Coronary artery (tissue), 2 donors: ENCODE results near the gene VILL.

ENCODE experiments used
- DNase-seq: peaks from one replicate; pipeline ENCODE4 v3.0.0-alpha.2; 2017; ENCODE audit warnings: low spot score
- H3K27ac ChIP-seq, 2 donors: fragments of 200-600 bp; sonication (generic); one replicate each; pipeline ENCODE4 v1.5.1; 2016 to 2019
- H3K4me3 ChIP-seq: fragments of 200-600 bp; sonication (generic); 2 replicates; pipeline ENCODE4 v1.5.1; 2016; ENCODE audit warnings: mild to moderate bottlenecking, moderate library complexity
- TF ChIP-seq, protein P1 (sequence below): fragments of 200-600 bp; sonication (generic); IDR thresholded peaks from one replicate; pipeline ENCODE4 v1.5.1; 2019; ENCODE audit warnings: antibody characterized with exemption

Gene VILL

DNA sequence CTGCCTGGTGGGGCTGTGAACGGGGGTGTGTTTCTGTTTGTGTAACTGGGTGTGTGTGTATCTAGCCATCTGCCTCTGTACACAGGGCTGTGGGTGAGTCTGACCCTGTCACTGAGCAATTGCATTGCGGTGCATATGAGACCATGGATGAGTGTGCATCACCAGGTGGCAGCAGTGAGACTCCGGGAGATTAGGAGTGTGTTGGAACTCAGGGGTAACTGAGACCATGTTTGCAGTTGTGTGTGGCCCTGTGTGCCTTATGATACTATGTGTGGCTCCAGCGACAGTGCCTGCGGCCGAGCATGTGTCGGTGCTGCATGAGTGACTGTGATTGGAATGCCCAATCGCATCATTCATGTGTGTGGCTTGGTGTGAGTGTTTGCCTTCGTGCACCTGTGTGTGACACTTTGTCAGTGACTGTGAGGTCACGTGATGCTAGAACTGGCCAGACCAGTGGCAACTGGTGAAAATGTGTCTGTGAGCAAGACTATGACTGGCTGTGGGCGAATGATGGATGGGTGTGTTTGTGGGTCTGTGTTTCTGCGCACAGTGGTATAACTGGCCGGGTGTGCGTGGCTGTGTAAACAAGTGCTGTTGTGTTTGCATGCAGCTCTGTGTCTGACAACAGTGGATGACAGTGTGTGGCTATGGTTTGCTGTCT is 14.0 kb downstream of the VILL start:
- H3K4me3 ChIP-seq = no peak overlapping the region
- TF ChIP-seq, protein P1, sequence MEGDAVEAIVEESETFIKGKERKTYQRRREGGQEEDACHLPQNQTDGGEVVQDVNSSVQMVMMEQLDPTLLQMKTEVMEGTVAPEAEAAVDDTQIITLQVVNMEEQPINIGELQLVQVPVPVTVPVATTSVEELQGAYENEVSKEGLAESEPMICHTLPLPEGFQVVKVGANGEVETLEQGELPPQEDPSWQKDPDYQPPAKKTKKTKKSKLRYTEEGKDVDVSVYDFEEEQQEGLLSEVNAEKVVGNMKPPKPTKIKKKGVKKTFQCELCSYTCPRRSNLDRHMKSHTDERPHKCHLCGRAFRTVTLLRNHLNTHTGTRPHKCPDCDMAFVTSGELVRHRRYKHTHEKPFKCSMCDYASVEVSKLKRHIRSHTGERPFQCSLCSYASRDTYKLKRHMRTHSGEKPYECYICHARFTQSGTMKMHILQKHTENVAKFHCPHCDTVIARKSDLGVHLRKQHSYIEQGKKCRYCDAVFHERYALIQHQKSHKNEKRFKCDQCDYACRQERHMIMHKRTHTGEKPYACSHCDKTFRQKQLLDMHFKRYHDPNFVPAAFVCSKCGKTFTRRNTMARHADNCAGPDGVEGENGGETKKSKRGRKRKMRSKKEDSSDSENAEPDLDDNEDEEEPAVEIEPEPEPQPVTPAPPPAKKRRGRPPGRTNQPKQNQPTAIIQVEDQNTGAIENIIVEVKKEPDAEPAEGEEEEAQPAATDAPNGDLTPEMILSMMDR = peak; percentile 44
- H3K27ac ChIP-seq = peak overlapping the region in 1 of 2 donors; percentile 56
- DNase-seq = no peak

DNA sequence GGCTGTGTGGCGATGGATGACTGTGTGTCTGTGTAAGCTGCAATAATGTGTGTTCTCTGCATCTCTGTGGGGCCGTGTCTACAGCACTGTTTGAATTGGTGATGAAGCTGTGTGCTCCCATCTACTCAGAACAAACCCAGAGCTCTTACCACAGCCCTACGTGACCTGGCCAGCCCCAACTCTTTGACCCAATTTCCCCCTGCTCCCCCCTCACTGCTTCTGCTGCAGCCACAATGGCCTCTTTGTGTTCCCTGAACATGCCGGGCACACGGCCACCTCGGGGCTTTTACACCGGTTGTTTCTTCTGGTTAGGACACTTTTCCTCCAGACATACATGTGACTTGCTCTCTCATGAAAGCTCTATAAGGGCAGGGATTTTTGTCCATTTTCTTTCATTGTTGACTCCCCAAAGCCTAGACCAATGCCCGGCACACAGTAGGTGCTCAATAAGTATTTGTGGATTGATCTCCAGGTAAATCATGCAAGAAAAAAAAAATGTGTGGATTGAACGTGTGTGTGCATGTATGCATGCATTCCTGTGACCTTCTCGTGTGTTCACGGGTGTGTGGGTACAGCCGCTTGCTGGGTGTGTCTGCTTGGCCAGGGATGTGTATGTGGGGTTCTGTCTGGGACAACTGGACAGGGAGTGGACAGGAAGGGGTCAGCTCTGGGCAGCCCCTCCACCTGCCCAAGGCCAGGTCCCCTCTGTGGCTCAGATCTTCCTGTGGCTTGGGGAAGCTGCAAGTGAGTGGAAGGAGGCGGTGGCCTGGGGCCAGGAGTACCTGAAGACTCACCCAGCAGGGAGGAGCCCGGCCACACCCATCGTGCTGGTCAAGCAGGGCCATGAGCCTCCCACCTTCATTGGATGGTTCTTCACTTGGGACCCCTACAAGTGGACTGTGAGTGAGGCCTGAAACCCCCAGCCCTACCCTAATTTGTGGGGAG is 14.8 kb downstream of the VILL start:
- DNase-seq = no peak
- TF ChIP-seq, protein P1 = no peak
- Histone ChIP-seq H3K4me3 (no peak overlapping the region), H3K27ac (peak overlapping the region in 1 of 2 donors; percentile 56)

DNA sequence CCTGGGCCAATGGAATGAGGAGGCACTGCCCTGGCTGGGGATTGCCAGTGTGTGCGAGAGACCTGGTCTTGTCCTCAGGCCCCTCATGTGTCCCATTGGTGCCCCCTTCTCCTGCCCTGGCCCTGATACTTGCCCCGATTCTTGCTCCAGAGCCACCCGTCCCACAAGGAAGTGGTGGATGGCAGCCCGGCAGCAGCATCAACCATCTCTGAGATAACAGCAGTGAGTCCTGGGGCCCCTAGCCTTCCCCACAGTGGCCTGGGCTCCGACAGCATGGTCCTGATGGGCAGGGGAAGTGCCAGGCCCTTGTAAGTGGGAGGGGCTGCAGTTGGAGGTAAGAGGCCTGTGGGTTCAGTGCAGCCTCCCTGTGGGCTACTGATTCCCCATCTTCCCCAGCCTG is 15.4 kb downstream of the VILL start:
- Histone ChIP-seq H3K27ac (peak overlapping the region in 1 of 2 donors; percentile 38), H3K4me3 (no peak overlapping the region)
- TF ChIP-seq, protein P1 = no peak

DNA sequence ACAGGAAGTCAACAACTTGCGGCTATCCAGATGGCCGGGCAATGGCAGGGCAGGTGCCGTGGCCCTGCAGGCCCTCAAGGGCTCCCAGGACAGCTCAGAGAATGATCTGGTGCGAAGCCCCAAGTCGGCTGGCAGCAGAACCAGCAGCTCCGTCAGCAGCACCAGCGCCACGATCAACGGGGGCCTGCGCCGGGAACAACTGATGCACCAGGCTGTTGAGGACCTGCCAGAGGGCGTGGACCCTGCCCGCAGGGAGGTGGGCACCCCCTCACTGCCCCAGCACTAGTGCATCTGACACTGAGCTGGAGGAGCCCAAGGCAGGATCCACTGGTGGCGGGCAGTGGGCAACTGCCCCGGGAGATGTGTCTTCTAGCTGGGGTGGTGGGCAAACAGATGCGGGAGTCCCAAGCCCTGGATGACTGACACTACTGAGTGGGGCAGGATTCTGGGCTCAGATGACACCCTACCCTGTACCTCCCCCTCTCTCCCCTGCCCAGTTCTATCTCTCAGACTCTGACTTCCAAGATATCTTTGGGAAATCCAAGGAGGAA is 15.9 kb downstream of the VILL start:
- no peak for DNase-seq
- H3K4me3 ChIP-seq = no peak overlapping the region
- no peak overlapping the region for H3K27ac ChIP-seq
- TF ChIP-seq, protein P1 = no peak

More for the DNA sequence above, 15.4 kb downstream of the VILL start:
- DNase-seq = no peak

DNA sequence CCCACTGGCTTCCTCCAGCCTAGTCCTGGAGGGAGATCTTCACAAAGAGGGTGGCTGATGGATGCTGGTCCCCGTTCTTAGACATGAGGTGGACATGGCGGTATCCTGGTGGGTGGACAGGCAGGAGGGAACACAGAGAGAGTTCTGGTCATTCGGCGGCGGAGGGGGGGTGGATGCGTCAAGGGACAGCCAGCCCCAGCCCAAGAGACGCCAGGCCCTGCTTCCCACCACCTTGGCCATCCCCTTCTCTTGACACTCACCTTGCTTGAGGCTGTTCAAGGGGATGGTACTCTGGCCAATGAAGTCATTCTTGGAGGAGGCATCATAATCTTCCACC is 17.1 kb downstream of the VILL start:
- Histone ChIP-seq H3K4me3 (no peak overlapping the region), H3K27ac (no peak overlapping the region)
- TF ChIP-seq, protein P1 = no peak
- DNase-seq = no peak

DNA sequence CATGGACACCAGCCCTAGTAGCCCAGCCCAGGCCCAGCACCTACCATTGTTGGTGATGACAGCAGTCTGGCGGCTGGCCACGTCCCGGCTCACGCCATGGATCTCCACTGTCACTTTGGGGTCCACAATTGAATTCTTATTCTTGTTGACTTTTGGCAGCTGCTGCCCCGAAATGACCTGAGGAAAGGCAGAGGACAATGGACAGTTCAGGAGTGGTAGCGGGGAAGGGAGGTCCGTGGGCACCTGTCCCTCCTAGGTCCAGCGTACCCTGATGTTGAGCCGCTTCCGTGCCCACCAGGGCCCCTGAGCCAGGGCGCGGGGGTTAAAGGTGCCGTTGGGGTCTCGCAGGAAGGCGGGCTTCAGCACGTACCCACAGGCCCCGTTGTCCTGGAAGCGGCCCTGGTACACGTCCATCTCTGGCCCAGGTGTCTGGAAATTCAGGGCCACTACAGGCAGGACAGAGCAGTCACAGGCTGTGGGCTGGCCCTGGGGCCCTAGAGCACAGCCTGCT is 17.7 kb downstream of the VILL start:
- no peak overlapping the region for H3K27ac ChIP-seq
- TF ChIP-seq, protein P1 = no peak
- DNase-seq = no peak
- H3K4me3 ChIP-seq = no peak overlapping the region
